Measurements from ENCODE around the gene NFX1.

Gene NFX1

GRCh38 chr9:33270146-33270545, 20.2 kb upstream of the NFX1 start:
- Histone ChIP-seq H3K36me3 (ENCODE audit: low read length) (peaks cover 33% of the 10 kb centered on the region; the same call in 1 of the 2 replicates), H3K9me2 (replicated peaks; ENCODE audit: insufficient read depth, low read length) (no peaks in the 10 kb centered on the region), H3F3A (ENCODE audit: insufficient read depth) (peaks cover 11% of the 10 kb centered on the region; the same call in 1 of the 2 replicates), H3K27ac (ENCODE audit: low read depth, low read length) (no peak overlapping the region), H3K9ac (ENCODE audit: low read length) (no peak overlapping the region), H3K4me2 (ENCODE audit: low read depth, low read length, poor library complexity, severe bottlenecking) (no peak overlapping the region), H3K27me3 (ENCODE audit: low read length) (no peaks in the 10 kb centered on the region), H3K79me2 (ENCODE audit: insufficient read depth, low read length) (0 out of 2 replicates have a peak, but pooled peaks cover 3% of the 10 kb centered on the region), H3K9me3 (ENCODE audit: insufficient read depth, low read length) (no peaks in the 10 kb centered on the region), H4K20me1 (ENCODE audit: low read depth, low read length) (no peaks in the 10 kb centered on the region), H2AFZ (ENCODE audit: low read depth, low read length, severe bottlenecking) (no peak overlapping the region), H3K4me3 (ENCODE audit: insufficient read depth, low read length, poor library complexity, severe bottlenecking) (no peak overlapping the region)
- TF ChIP-seq CTCF (IDR thresholded peaks at IDR 0.05; ENCODE audit: insufficient read depth, low read length, poor library complexity, severe bottlenecking) (no peak), EZH2phosphoT487 (conservative IDR thresholded peaks at IDR 0.05; ENCODE audit: low read length) (no peak)

DNA sequence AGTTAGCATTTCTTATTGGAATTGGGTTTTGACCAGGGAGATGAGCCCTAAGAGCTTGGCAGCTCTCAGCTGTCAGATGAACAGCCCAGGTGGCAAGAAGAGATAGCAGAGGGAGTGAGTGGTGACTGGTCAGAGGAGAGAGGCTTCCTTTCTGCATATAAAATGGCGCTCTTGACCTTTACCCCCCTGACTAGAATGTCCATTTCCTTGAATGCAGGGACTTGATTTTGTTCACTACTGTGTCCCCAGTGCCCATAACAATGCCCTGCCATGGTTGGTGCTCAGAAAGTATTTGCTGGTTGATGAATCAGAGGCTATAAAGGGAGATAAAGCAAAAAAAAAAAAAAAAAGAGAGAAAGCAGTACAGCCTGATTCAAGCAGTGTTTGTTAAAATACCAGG, 18.3 kb upstream of the NFX1 start:
- H2AFZ ChIP-seq (ENCODE audit: low read depth, low read length, severe bottlenecking) = no peak overlapping the region
- no peak overlapping the region for H3K4me3 ChIP-seq (ENCODE audit: insufficient read depth, low read length, poor library complexity, severe bottlenecking)
- no peak overlapping the region for H3K4me2 ChIP-seq (ENCODE audit: low read depth, low read length, poor library complexity, severe bottlenecking)
- H3F3A ChIP-seq (ENCODE audit: insufficient read depth) = peaks cover 1% of the 10 kb centered on the region; the same call in 1 of the 2 replicates
- H3K9me2 ChIP-seq (replicated peaks; ENCODE audit: insufficient read depth, low read length) = no peaks in the 10 kb centered on the region
- no peak for TF ChIP-seq EZH2phosphoT487 (conservative IDR thresholded peaks at IDR 0.05; ENCODE audit: low read length)
- no peak for TF ChIP-seq CTCF (IDR thresholded peaks at IDR 0.05; ENCODE audit: insufficient read depth, low read length, poor library complexity, severe bottlenecking)
- H3K27ac ChIP-seq (ENCODE audit: low read depth, low read length) = no peak overlapping the region
- no peak overlapping the region for H3K9ac ChIP-seq (ENCODE audit: low read length)
- no peaks in the 10 kb centered on the region for H3K9me3 ChIP-seq (ENCODE audit: insufficient read depth, low read length)
- H3K27me3 ChIP-seq (ENCODE audit: low read length) = no peaks in the 10 kb centered on the region
- no peaks in the 10 kb centered on the region for H3K79me2 ChIP-seq (ENCODE audit: insufficient read depth, low read length)
- H4K20me1 ChIP-seq (ENCODE audit: low read depth, low read length) = no peaks in the 10 kb centered on the region
- H3K36me3 ChIP-seq (ENCODE audit: low read length) = peaks cover 37% of the 10 kb centered on the region; the same call in 1 of the 2 replicates

GRCh38 chr9:33273266-33273971, 16.9 kb upstream of the NFX1 start:
- no peak overlapping the region for H3K4me2 ChIP-seq (ENCODE audit: low read depth, low read length, poor library complexity, severe bottlenecking)
- H3K27ac ChIP-seq (ENCODE audit: low read depth, low read length) = no peak overlapping the region
- no peaks in the 10 kb centered on the region for H3F3A ChIP-seq (ENCODE audit: insufficient read depth)
- H3K27me3 ChIP-seq (ENCODE audit: low read length) = no peaks in the 10 kb centered on the region
- H4K20me1 ChIP-seq (ENCODE audit: low read depth, low read length) = no peaks in the 10 kb centered on the region
- no peaks in the 10 kb centered on the region for H3K79me2 ChIP-seq (ENCODE audit: insufficient read depth, low read length)
- no peak overlapping the region for H2AFZ ChIP-seq (ENCODE audit: low read depth, low read length, severe bottlenecking)
- H3K9me3 ChIP-seq (ENCODE audit: insufficient read depth, low read length) = no peaks in the 10 kb centered on the region
- H3K36me3 ChIP-seq (ENCODE audit: low read length) = peaks cover 45% of the 10 kb centered on the region; the same call in 1 of the 2 replicates
- H3K9ac ChIP-seq (ENCODE audit: low read length) = no peak overlapping the region
- H3K4me3 ChIP-seq (ENCODE audit: insufficient read depth, low read length, poor library complexity, severe bottlenecking) = no peak overlapping the region
- H3K9me2 ChIP-seq (replicated peaks; ENCODE audit: insufficient read depth, low read length) = no peaks in the 10 kb centered on the region
- no peak for TF ChIP-seq EZH2phosphoT487 (conservative IDR thresholded peaks at IDR 0.05; ENCODE audit: low read length)
- no peak for TF ChIP-seq CTCF (IDR thresholded peaks at IDR 0.05; ENCODE audit: insufficient read depth, low read length, poor library complexity, severe bottlenecking)

Measured in SU-DHL-6 (cell line).